ENCODE data around the gene ABR. TPM values are rescaled to one million over a fixed set of nuclear protein-coding genes. Genes with fewer than 3 reads are reported as not detected.
"Not testable (repeated sequence)": the region's sequence is repeated elsewhere in the genome, so short reads cannot be mapped to it uniquely, and the experiment has no call there.

The ABR gene
- total RNA-seq, 1 experiment from 2014 or later: 42.2 TPM

- DNase-seq (ENCODE audit: low read depth): no peak
Measured at GRCh38 chr17:1120596-1121441, 59.0 kb downstream of the ABR start.

GRCh38 chr17:1119924-1120323 is 59.9 kb downstream of the ABR start:
- no peak for DNase-seq (ENCODE audit: low read depth)

- DNase-seq (ENCODE audit: low read depth): no peak
Measured at GRCh38 chr17:1116602-1117001, 63.2 kb downstream of the ABR start.

- DNase-seq (ENCODE audit: low read depth): no peak
Measured at GRCh38 chr17:1112875-1113274, 66.9 kb downstream of the ABR start.

- no peak for DNase-seq (ENCODE audit: low read depth)
Measured at GRCh38 chr17:1111599-1112443, 68.0 kb downstream of the ABR start.

- peak; percentile 97 for DNase-seq (ENCODE audit: low read depth)
Measured at GRCh38 chr17:1110862-1111598, 68.8 kb downstream of the ABR start.

GRCh38 chr17:1110541-1110861 is 69.3 kb downstream of the ABR start:
- DNase-seq (ENCODE audit: low read depth): no peak

GRCh38 chr17:1109606-1110540 is 69.9 kb downstream of the ABR start:
- no peak for DNase-seq (ENCODE audit: low read depth)

- DNase-seq (ENCODE audit: low read depth): peak; percentile 61
Measured at GRCh38 chr17:1108765-1109605, 70.8 kb downstream of the ABR start.

- no peak for DNase-seq (ENCODE audit: low read depth)
Measured at GRCh38 chr17:1108478-1108764, 71.4 kb downstream of the ABR start.

- peak; percentile 38 for DNase-seq (ENCODE audit: low read depth)
Measured at GRCh38 chr17:1107777-1108477, 71.9 kb downstream of the ABR start.

GRCh38 chr17:1107083-1107776 is 72.6 kb downstream of the ABR start:
- no peak for DNase-seq (ENCODE audit: low read depth)

- no peak for DNase-seq (ENCODE audit: low read depth)
Measured at GRCh38 chr17:1104222-1104621, 75.6 kb downstream of the ABR start.

- no peak for DNase-seq (ENCODE audit: low read depth)
Measured at GRCh38 chr17:1100382-1100781, 79.4 kb downstream of the ABR start.

GRCh38 chr17:1099242-1099641 is 80.5 kb downstream of the ABR start:
- no peak for DNase-seq (ENCODE audit: low read depth)

GRCh38 chr17:1097972-1098744 is 81.6 kb downstream of the ABR start:
- DNase-seq (ENCODE audit: low read depth): not testable (repeated sequence)

- no peak for DNase-seq (ENCODE audit: low read depth)
Measured at GRCh38 chr17:1096215-1096614, 83.6 kb downstream of the ABR start.

- DNase-seq (ENCODE audit: low read depth): no peak
Measured at GRCh38 chr17:1095853-1096173, 84.0 kb downstream of the ABR start.

Data from RPMI7951 (cell line).